ENCODE data around the gene ALDH3B1.

- TF ChIP-seq CTCF (IDR thresholded peaks at IDR 0.05; ENCODE audit: poor library complexity, severe bottlenecking) (no peak), EP300 (conservative IDR thresholded peaks at IDR 0.05; ENCODE audit: poor library complexity, severe bottlenecking) (no peak)
These were observed 14.1 kb upstream of the ALDH3B1 start for GRCh38 chr11:67996051-67996450.
